Stimulated activated naive CD4-positive, alpha-beta T cell (primary cell): ENCODE data around the gene MS4A12.
"Not testable (repeated sequence)": the region's sequence is repeated elsewhere in the genome, so short reads cannot be mapped to it uniquely, and the experiment has no call there.

Experiments used
- DNase-seq, 6 experiments: peaks; one replicate each; lab custom pipeline; 2025; lab: John Stamatoyannopoulos, UW

Gene MS4A12, protein sequence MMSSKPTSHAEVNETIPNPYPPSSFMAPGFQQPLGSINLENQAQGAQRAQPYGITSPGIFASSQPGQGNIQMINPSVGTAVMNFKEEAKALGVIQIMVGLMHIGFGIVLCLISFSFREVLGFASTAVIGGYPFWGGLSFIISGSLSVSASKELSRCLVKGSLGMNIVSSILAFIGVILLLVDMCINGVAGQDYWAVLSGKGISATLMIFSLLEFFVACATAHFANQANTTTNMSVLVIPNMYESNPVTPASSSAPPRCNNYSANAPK

GRCh38 chr11:60492488-60493009, at the start of gene MS4A12:
Gene MS4A12, plus strand, starts transcription at chr11:60492778. Its CDS starts 4,541 bp downstream, at chr11:60497319.
- DNase-seq: no peak

- no peak for DNase-seq
Measured at GRCh38 chr11:60447070-60447469, 45.5 kb upstream of the MS4A12 start.

- DNase-seq: no peak
Measured at GRCh38 chr11:60447846-60448245, 44.7 kb upstream of the MS4A12 start.

- DNase-seq: not testable (repeated sequence)
Measured at GRCh38 chr11:60451185-60451584, 41.4 kb upstream of the MS4A12 start.

- no peak for DNase-seq
Measured at GRCh38 chr11:60454212-60454611, 38.4 kb upstream of the MS4A12 start.

GRCh38 chr11:60455531-60456042, 37.0 kb upstream of the MS4A12 start, which contains the start of gene MS4A1:
Gene MS4A1, plus strand, starts transcription at chr11:60455847. Its CDS starts 6,528 bp downstream, at chr11:60462375.
- DNase-seq: no peak

DNA sequence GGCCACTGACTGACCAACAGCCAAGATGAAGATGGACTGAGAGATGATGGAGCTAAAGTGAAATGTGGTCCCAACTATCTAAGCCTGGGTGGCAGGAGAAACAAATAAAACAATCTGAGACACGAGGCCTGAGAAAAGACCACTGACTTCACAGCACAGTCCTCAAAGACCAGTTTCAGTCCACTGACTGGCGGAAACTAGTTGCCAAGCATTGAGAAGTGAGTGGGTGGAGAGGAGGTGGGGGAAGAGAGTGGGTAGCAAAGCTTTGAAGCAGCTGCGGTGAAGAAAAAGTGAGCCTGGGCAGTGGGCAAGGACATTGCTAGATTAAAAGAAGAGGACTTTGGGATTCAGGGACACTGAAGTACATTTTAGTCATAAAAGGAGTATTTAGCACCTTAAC, 35.0 kb upstream of the MS4A12 start:
- DNase-seq: no peak

- DNase-seq: no peak
Measured at GRCh38 chr11:60459345-60459744, 33.2 kb upstream of the MS4A12 start.

GRCh38 chr11:60468829-60469228, 23.7 kb upstream of the MS4A12 start:
- no peak for DNase-seq

GRCh38 chr11:60469723-60470122, 22.9 kb upstream of the MS4A12 start:
- no peak for DNase-seq

- DNase-seq: no peak
Measured at GRCh38 chr11:60477035-60477445, 15.5 kb upstream of the MS4A12 start.

DNA sequence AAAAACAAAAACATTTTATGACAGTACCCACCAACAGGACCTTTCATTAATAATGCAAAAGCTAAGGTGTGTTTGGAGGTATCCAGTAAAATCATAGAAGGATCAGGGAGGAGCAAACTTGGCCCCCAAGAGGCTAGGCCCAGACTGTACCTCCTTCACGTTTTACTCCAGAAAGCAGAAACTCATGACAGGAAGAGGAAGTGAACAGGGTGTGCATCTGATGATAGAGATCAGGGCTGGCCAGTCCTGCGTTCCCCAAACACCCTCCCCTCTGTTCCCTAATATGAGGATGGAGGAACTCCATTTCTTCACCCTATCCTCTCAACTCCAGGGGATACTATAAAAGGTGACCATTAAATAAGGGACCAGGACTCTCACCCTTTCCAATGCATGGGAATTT, 10.2 kb upstream of the MS4A12 start:
- DNase-seq: no peak

- DNase-seq: no peak
Measured at GRCh38 chr11:60485987-60486386, 6.6 kb upstream of the MS4A12 start.

DNA sequence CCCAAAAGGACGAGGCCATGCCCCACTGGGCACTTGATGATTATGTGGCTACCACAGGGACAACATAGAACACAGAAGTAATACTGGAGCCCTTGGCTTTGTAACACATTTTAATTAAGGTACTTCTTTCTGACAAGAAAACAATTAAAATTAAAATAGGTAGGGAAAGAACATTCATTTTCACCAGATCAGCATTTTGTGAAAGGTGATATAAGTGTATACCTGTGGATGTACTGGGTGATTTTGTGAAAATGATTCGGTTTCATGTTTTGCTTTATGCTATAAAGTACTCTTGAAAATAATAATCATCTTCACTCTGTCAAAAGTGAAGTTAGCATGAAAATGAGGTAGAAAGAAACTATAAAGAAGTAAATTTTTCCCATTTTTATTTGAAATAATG, 876 bp downstream of the MS4A12 start:
- DNase-seq: no peak

DNA sequence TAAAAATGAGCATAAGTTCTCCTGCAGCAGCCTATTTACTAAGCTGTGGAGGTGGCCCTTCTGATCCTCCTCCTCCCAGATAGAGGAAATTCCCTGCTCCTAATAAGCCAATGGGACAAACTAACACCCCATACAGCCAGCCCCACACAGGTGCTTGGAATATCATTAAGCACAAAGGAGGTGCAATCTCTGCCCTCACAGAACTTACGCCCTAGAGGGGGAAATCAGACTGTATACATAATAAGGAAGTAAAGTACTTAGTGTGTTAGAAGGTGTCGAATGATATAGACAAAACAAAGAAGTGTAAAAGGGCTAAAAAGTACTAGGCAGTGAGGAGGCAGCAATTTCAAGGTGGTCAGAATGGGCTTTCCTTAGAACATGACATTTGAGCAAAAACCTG, 5.8 kb downstream of the MS4A12 start:
- DNase-seq: no peak

DNA sequence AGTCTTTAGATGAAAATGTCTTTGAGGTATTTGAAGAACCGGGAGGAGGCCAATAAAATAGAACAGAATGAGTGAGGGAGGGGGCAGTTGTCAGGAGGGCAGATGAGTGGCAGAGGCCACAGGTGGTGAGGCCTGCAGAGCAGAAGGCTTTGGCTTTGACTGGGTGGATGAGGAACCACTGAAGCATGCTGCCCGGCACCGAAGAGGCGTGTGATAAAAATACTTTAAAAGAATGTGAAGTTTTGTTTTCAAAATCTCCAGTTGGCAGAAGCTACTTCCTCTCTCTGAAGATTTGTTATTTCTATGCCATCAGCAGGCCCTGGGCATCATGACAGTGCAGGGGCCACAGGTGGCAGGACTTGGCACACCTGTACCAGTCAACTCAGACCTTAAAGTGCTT, 6.3 kb downstream of the MS4A12 start:
- no peak for DNase-seq

DNA sequence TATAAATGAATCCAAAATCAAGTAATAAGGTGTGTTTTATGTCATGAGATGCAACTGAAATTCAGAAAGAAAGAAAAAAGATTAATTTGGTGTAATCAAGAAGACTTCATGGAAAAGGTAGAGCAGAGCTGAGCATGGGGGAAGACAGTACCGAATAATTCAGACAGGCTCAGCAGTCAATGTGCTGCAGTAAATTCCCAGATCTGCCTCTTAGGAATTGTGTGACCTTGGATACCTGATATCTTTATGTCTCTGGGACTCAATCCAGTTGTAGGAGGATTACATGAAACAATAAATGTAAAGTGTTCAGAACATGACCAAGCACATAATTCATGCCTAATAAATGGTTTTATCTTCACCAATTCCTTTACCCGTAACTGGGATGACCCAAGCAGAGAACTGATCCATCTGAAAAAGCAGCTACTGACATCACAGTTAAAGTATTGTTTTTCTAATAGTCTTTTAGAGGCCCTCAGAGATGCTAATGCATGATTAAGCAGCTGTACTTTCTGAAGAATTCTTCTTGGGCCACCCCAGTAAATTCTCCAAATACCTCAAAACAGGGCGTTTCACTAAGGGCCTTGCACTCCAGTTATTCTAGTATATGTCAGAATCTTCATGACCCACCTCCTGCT, 7.8 kb downstream of the MS4A12 start:
- DNase-seq: no peak

GRCh38 chr11:60502221-60502775, 9.7 kb downstream of the MS4A12 start:
- DNase-seq: no peak

- DNase-seq: no peak
Measured at GRCh38 chr11:60504219-60504905, 11.8 kb downstream of the MS4A12 start.

- DNase-seq: not testable (repeated sequence)
Measured at GRCh38 chr11:60509609-60510008, 17.0 kb downstream of the MS4A12 start.

- DNase-seq: not testable (repeated sequence)
Measured at GRCh38 chr11:60510209-60510608, 17.6 kb downstream of the MS4A12 start.

- no peak for DNase-seq
Measured at GRCh38 chr11:60511393-60511792, 18.8 kb downstream of the MS4A12 start.
